Left colon (tissue), 2 donors: ENCODE results near the gene RTP5. TPM values are rescaled to one million over a fixed set of nuclear protein-coding genes. Genes with fewer than 3 reads are reported as not detected.
"Not testable (repeated sequence)": the region's sequence is repeated elsewhere in the genome, so short reads cannot be mapped to it uniquely, and the experiment has no call there.

Experiments
- ATAC-seq: fragments of 200-7000 bp; cut with Tn5 transposase; one replicate; pipeline ENCODE4 v1.9.1; 2020; ENCODE audit warnings: mild to moderate bottlenecking, moderate library complexity
- DNase-seq, 2 donors: peaks; one replicate each; pipeline ENCODE4 v3.0.0-alpha.2; 2020
- intact Hi-C, 2 donors: fragments of 100-400 bp; cut with DNase I in 1 of 2; cut with micrococcal nuclease in 1 of 2; formaldehyde crosslinking; loops; one replicate each; pipeline versions ENCODE4 v1.11.2 to v1.14.0; 2022; cut with DNase I, micrococcal nuclease
- total RNA-seq, 2 donors: library from RNA; stranded (reverse); fragmentation: NEBNext Ultra II Directional; extraction: Animal tissue kit (Norgen Biotek cat#: 25700); gene quantifications; one replicate each; pipeline ENCODE4 v1.2.1, GENCODE V29; 2021
- donor health status: DM: no; HTN: no; CAD: no.
- donor health status: DM: yes; HTN: yes; CAD: no.

Gene RTP5
- total RNA-seq, 2 donors from 2014 or later, result not detected

GRCh38 chr2:241865957-241866789 lies 3.4 kb upstream of the RTP5 start:
- intact Hi-C loops, result no loop called here
- no peak for DNase-seq
- ATAC-seq, result no peak

DNA sequence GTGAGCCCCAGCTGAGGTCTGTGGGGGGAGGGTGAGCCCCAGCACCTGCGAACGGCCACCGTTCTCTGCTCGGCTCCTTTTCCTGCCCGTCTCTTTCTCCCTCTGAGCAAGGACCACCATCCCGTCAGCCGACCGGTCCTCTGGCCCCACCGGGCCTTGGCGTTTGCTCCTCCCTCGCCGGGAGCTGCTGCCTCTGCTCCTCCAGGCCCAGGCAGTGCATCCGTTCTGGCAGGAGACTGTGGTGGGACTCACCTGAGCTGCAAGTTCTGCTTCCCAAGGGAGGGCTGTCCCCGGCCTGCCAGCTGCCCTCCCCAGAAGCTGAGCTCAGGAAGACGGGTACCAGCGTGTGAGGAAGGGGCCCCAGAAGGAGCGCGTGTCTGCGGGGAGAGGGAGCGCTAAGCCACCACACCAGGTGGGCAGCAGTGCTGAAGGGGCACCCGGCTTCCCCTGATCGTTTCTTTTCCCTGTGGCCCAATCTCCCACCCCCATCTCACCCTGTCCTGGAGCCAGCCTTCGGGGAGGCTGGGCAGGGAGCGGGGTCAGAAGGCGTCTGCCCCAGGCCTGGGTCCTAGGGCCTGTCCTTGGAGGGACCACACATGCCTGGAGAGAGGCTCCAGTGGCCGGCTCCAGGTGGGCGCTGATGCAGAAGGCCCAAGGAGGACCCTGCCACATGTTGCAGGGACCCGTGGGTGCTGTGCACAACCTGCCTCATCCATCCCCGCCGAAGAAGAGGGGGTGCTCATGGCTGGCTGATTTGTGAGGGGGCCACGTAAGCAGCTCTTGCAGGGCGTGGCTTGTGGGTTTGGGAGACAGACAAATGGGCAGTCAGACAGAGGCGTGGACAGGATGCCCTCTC lies 2.5 kb upstream of the RTP5 start:
- intact Hi-C loops, result no loop called here
- no peak for ATAC-seq
- no peak for DNase-seq

DNA sequence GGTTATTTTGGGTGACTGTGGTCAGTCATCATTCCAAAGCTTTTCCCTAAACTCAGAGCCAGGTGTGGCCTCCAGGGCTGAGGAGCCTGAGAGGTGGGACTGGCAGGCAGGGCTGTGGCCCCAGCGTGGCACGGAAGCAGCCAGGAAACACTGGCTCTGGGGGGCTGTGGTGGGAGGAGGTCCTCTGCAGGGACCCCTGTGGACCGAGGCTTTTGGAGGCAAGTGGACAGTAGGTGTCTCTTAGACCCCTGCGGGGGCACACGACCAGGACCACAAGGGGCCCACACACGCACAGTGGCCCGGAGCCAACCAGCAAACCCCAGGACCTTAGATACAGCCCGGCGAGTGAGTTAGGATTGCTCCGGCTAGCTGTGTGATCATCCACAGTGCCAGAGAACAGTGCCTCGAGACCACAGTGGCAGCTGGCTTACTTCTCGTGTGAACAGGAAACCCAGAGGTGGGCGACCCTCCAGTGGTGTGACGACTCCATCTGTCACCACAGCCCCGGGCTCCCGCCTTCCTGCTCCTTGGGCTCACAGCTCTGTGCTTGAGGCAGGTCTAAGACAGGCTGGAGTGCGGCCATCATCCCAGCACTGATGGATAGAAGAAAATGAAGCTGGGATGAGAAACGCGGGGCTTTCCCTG lies 1.6 kb upstream of the RTP5 start:
- ATAC-seq, result no peak
- DNase-seq, result no peak

GRCh38 chr2:241868661-241869081 lies 858 bp upstream of the RTP5 start:
- ATAC-seq, result no peak
- intact Hi-C loops, result no loop called here
- DNase-seq, result no peak

More for the DNA sequence above, 1.6 kb upstream of the RTP5 start:
- intact Hi-C loops, result no loop called here

DNA sequence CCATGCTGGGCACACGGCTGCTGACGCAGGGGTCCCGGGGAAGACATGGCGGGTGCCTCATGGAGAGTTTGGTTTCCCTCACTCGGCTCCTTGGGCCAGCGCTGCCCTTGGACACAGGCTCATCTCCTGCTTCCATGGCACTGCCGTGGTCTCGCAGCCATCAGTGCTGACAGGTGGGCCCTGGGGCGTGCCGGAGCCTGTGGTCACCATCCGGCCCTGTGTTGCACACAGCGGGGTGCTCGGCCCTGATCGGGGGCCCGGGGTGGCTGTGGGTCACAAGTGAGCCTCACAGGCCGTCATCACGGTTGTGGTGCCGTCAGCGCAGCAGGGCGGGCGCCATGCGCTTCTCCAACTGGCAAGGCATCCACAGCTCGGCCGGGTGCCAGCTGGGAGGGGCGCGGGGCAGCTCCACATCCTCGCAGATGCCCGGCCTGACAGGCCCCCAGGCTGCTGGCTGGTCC lies 582 bp downstream of the RTP5 start:
- intact Hi-C loops, result no loop called here
- DNase-seq, result no peak
- no peak for ATAC-seq

DNA sequence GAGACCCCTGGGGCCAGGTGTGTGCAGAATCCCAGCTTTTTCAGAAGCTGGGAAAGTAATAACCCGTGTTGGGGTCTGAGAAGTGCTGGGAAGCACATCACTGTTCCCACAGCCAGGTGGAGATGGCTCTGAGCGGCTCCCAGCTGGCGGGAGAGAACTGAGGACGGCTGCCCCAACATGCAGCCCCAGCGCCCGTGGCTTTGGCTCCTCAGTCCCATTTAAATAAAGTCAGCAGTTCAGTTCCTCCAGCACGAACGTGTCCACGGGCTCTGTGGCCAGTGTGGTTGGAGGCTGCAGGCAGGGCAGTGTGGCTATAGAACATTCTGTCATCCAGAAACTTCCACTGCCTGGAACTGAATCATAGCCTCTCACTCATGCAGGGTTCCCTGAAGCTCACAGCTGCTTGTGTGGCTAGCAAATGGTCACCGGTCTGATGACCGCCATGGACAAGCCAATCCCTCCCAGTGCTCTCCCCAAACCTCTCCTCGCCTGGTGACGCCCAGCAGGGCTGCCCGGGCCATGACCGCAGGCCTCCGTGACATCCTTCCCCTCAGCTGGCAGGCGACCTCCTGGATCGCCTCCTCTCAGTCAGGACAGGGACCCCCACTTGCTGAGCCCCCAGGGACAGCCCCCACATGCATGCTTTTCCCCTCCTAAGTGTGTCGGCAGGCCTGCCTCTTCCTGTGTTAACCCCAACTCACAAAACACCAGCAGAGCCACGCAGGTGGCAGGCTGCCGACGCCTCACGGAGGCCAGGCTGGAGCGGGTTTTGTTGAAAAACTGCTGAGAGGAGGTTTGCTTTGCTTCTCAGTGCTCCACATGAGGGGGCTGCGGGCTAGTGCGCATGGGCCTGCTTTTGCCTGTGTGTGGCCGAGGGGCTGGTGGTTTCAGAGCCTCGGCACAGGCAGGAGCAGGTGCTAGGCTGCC lies 1.3 kb downstream of the RTP5 start:
- intact Hi-C loops, result no loop called here
- DNase-seq, result no peak
- no peak for ATAC-seq

- no peak for ATAC-seq
- intact Hi-C loops, result no loop called here
Observed at GRCh38 chr2:241871538-241872312, 2.2 kb downstream of the RTP5 start.

GRCh38 chr2:241872313-241872642 lies 2.7 kb downstream of the RTP5 start:
- intact Hi-C loops, result no loop called here
- ATAC-seq, result no peak

More at GRCh38 chr2:241871538-241872312, 2.2 kb downstream of the RTP5 start:
- no peak for DNase-seq

GRCh38 chr2:241873081-241873802 lies 3.7 kb downstream of the RTP5 start:
- intact Hi-C loops, result no loop called here
- ATAC-seq (no peak), DNase-seq (no peak)

More at GRCh38 chr2:241872313-241872642, 2.7 kb downstream of the RTP5 start:
- no peak for DNase-seq

- DNase-seq, result no peak
- no peak for ATAC-seq
- intact Hi-C loops, result no loop called here
Observed at GRCh38 chr2:241873803-241874110, 4.2 kb downstream of the RTP5 start.

DNA sequence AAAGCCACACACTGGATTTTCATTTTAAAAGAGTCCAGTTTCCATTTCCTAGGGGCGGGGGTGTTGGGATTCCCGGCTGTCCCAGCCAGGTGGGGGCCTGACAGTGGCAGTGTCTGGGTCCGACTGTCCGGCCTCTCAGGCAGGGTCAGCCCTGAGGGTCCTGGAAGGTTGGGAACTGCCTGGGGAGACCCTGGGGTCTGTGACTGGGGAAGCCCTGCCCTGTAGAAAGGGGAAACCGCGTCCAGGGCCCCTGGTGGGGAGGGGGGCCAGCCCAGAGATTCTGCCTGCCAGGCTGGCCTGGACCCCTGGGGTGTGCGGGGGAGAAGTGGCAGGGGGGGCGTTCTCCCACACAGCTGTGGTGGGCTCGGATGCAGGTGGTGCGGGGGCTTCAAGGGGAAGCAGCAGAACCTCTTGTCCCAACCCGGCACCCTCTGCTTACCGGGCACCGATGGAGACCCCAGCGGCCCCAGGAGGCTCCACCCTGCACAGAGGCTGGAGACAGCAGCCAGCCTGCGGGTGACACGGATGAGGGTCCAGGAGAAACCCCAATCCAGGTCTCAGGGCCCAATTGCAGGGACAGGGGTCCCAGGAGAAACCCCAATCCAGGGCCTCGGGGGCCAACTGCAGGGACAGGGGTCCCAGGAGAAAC lies 4.9 kb downstream of the RTP5 start:
- ATAC-seq (no peak), DNase-seq (no peak)
- intact Hi-C loops, result no loop called here

GRCh38 chr2:241875754-241876527 lies 6.4 kb downstream of the RTP5 start:
- ATAC-seq, intact Hi-C loops: not testable (repeated sequence)
- DNase-seq, result peak; percentile 51 to 76

DNA sequence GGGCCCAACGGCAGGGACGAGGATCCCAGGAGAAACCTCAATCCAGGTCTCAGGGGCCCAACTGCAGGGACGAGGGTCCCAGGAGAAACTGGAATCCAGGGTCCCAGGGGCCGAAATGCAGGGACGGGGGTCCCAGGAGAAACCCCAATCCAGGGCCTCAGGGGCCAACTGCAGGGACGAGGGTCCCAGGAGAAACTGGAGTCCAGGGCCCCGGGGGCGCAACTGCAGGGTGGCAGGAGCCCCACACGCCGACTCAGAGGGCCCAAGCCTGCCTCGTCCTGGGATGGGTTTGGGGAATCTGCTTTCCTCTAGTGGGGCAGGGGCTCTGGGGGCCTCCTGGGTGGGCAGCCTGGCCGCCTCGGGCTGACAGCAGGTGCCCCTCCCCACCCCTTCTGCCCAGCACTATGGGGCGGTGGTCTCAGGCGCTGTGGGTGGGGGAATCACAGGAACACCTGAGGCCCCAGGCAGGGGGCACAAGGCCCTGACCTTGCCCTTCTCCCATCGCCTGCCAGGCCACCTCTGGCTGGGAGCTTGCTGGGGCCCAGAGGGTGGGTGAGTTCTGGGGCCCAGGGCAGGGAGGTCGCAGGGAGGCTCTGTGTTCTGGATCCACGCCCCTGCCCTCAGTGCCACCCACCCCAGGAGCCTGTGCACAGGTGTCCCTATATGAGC lies 7.1 kb downstream of the RTP5 start:
- intact Hi-C loops, result no loop called here
- no peak for ATAC-seq
- DNase-seq, result no peak

GRCh38 chr2:241877197-241877685 lies 7.7 kb downstream of the RTP5 start:
- DNase-seq, result no peak
- intact Hi-C loops, result no loop called here

More at GRCh38 chr2:241877197-241877685, 7.7 kb downstream of the RTP5 start:
- ATAC-seq, result no peak
